ENCODE results near the gene MRPS6. TPM values are rescaled to one million over a fixed set of nuclear protein-coding genes. Genes with fewer than 3 reads are reported as not detected.

Gene MRPS6
- total and polyA plus RNA-seq, 2 of the 4 experiments (the other 2 are of a cell fraction): 7.5 to 35.1 TPM

DNA sequence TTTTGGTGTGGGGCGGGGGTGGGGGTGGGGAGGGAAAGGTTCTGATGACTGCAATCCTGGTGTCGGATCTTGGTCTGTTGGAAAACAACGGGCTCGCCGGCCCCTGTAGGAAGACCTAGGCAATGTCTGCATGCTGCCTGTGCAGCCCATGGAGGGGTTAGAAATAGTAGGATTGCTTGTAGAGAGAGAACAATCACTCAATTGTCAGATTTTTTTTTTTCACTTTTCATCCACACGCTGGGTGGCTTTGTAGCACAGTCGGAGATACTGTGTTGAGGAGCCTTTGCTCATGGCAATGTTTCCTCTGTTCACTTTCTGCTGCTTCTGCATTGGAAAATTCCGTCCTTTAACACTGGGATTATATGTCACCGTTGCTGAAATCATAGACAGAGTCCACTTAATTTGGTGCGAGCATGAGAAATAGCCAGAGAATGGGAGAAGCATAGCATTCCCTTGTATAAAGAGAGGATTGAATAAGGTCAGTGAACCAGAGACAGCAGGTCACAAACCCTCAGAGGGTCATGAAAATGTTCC, 107.5 kb downstream of the MRPS6 start:
- Histone ChIP-seq H2BK15ac (ENCODE audit: low read depth, low read length) (no peak overlapping the region), H4K20me1 (ENCODE audit: insufficient read depth, low read length) (no peaks in the 10 kb centered on the region), H3K27ac (ENCODE audit: insufficient read depth, low read length) (no peak overlapping the region), H3K4me1 (ENCODE audit: control insufficient read depth, insufficient read depth, low read length) (no peaks in the 10 kb centered on the region), H2BK20ac (ENCODE audit: low read depth, low read length) (no peak overlapping the region), H2AK5ac (ENCODE audit: low read depth, low read length) (no peak overlapping the region), H3K27me3 (ENCODE audit: control insufficient read depth, insufficient read depth, low read length) (peaks cover 15% of the 10 kb centered on the region; the same call in 1 of the 2 replicates), H3K23ac (ENCODE audit: low read depth, low read length) (no peak overlapping the region), H3K9me1 (ENCODE audit: insufficient read depth, low read length) (no peaks in the 10 kb centered on the region), H2AK9ac (replicated peaks; ENCODE audit: low read depth, low read length, poor library complexity) (no peak overlapping the region), H3K4me2 (ENCODE audit: low read depth, low read length) (no peak overlapping the region), H3K9ac (ENCODE audit: low read depth, low read length) (no peak overlapping the region), H3K9me3 (ENCODE audit: control insufficient read depth, insufficient read depth, low read length) (peaks cover 2% of the 10 kb centered on the region; the same call in 1 of the 2 replicates), H3K56ac (ENCODE audit: extremely low read depth, insufficient read depth, low read length) (no peak overlapping the region), H3K36me3 (ENCODE audit: control insufficient read depth, insufficient read depth, low read length) (no peaks in the 10 kb centered on the region), H2BK5ac (ENCODE audit: low read depth, low read length, poor library complexity, severe bottlenecking) (no peak overlapping the region), H4K8ac (ENCODE audit: low read depth in 2 of 2, low read length in 2 of 2) (no peak overlapping the region), H4K5ac (ENCODE audit: low read depth, low read length) (no peak overlapping the region), H3K14ac (replicated peaks; ENCODE audit: low read depth, low read length) (no peak overlapping the region), H2BK120ac (ENCODE audit: low read depth, low read length) (no peak overlapping the region), H4K91ac (ENCODE audit: insufficient read depth, low read depth, low read length) (no peak overlapping the region), H3K18ac (ENCODE audit: low read depth, low read length) (no peak overlapping the region), H2AFZ (replicated peaks; ENCODE audit: low read length, poor library complexity) (no peak overlapping the region), H3K4ac (ENCODE audit: low read depth, low read length) (no peak overlapping the region), H3K4me3 (ENCODE audit: insufficient read depth, low read depth, low read length) (no peak overlapping the region), H3K79me1 (ENCODE audit: low read depth in 1 of 2, low read length in 2 of 2) (no peaks in the 10 kb centered on the region)
- DNase-seq (no peak), ATAC-seq (ENCODE audit: low read depth) (no peak)
- WGBS, 2 experiments (ENCODE audit: extremely low coverage in 2 of 2, insufficient read length in 1 of 2): 70% methylated on average over 2 of the region's 10 CpGs; no CpG with 5 or more reads in 1 of the 2 experiments
- intact Hi-C loops (cut with micrococcal nuclease): no loop called here
- ChIA-PET POLR2A (ENCODE audit: unreplicated experiment) (no interaction called here), CTCF (interaction anchor here (0.6 kb wide), 1 partner anchor 829 kb away, joined by 3 read pairs; no protein-coding TSS in a partner anchor)
- no TSS peak for BruUV-seq (replicated peaks)
- in situ Hi-C loops (cut with MboI; ENCODE audit: low sequenced_read_pairs): no loop called here
- dilution Hi-C loops (cut with HindIII; ENCODE audit: low sequenced_read_pairs, unreplicated experiment): no loop called here
- no peak for TF ChIP-seq POLR2A (IDR thresholded peaks at IDR 0.05; ENCODE audit: low read depth, low read length)
- TF ChIP-seq, protein P1, sequence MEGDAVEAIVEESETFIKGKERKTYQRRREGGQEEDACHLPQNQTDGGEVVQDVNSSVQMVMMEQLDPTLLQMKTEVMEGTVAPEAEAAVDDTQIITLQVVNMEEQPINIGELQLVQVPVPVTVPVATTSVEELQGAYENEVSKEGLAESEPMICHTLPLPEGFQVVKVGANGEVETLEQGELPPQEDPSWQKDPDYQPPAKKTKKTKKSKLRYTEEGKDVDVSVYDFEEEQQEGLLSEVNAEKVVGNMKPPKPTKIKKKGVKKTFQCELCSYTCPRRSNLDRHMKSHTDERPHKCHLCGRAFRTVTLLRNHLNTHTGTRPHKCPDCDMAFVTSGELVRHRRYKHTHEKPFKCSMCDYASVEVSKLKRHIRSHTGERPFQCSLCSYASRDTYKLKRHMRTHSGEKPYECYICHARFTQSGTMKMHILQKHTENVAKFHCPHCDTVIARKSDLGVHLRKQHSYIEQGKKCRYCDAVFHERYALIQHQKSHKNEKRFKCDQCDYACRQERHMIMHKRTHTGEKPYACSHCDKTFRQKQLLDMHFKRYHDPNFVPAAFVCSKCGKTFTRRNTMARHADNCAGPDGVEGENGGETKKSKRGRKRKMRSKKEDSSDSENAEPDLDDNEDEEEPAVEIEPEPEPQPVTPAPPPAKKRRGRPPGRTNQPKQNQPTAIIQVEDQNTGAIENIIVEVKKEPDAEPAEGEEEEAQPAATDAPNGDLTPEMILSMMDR (conservative IDR thresholded peaks at IDR 0.05; ENCODE audit: low read depth, low read length): no peak
- no peak for TF ChIP-seq NFE2L2 (IDR thresholded peaks at IDR 0.05; ENCODE audit: low read depth, low read length)
- no peak for TF ChIP-seq MAZ (IDR thresholded peaks at IDR 0.05; ENCODE audit: borderline replicate concordance, low read depth, low read length)
- no peak for TF ChIP-seq USF2 (IDR thresholded peaks at IDR 0.05; ENCODE audit: low read depth, low read length)
- no peak for TF ChIP-seq CHD1 (IDR thresholded peaks at IDR 0.05; ENCODE audit: low read depth, low read length)
- TF ChIP-seq MXI1 (IDR thresholded peaks at IDR 0.05; ENCODE audit: borderline replicate concordance, low read depth, low read length): no peak
- no peak for TF ChIP-seq BHLHE40 (IDR thresholded peaks at IDR 0.05; ENCODE audit: low read depth, low read length)
- TF ChIP-seq FOS (IDR thresholded peaks at IDR 0.05; ENCODE audit: low read depth, low read length): no peak
